GM08714 (cell line): Measurements from ENCODE around the gene UGT2A1.

Source experiments
- H3K4me3 ChIP-seq: fragments of 200-500 bp; sonication (Bioruptor generic); 2 replicates; pipeline ENCODE4 v1.5.1; 2014; ENCODE audit warnings: mild to moderate bottlenecking, low read length, inconsistent platforms
- ZNF274 ChIP-seq: IDR thresholded peaks from 2 replicates; pipeline ENCODE4 v1.6.1; 2012; ENCODE audit warnings: mild to moderate bottlenecking, low read depth, low read length

Gene UGT2A1

GRCh38 chr4:69546134-69546765, 106.8 kb downstream of the UGT2A1 start:
- no peak overlapping the region for H3K4me3 ChIP-seq
- no peak for TF ChIP-seq ZNF274
